Osteocyte (in vitro differentiated cells): ENCODE measurements around the gene HDAC10. TPM values are rescaled to one million over a fixed set of nuclear protein-coding genes. Genes with fewer than 3 reads are reported as not detected.
"Not testable (repeated sequence)": the region's sequence is repeated elsewhere in the genome, so short reads cannot be mapped to it uniquely, and the experiment has no call there.

Source experiments
- DNase-seq: peaks from one replicate; pipeline ENCODE4 v3.0.0; 2021; ENCODE audit warnings: mixed read lengths; ENCODE audit not compliant: unreplicated experiment; ENCODE audit errors: extremely low spot score
- H3K27ac Mint-ChIP-seq: one replicate; pipeline ENCODE4 v1.8.0; 2021; ENCODE audit warnings: mild to moderate bottlenecking, mixed read lengths; ENCODE audit not compliant: unreplicated experiment
- H3K27me3 Mint-ChIP-seq: one replicate; pipeline ENCODE4 v1.8.0; 2021; ENCODE audit warnings: mixed read lengths; ENCODE audit not compliant: unreplicated experiment
- H3K36me3 Mint-ChIP-seq: one replicate; pipeline ENCODE4 v1.8.0; 2021; ENCODE audit warnings: mixed read lengths; ENCODE audit not compliant: unreplicated experiment
- H3K4me1 Mint-ChIP-seq: one replicate; pipeline ENCODE4 v1.8.0; 2021; ENCODE audit warnings: mixed read lengths; ENCODE audit not compliant: unreplicated experiment
- H3K4me3 Mint-ChIP-seq: one replicate; pipeline ENCODE4 v1.8.0; 2021; ENCODE audit warnings: mild to moderate bottlenecking, moderate library complexity, mixed read lengths; ENCODE audit not compliant: unreplicated experiment
- H3K9me3 Mint-ChIP-seq: one replicate; pipeline ENCODE4 v1.8.0; 2021; ENCODE audit warnings: mixed read lengths; ENCODE audit not compliant: unreplicated experiment
- total RNA-seq: library from RNA; stranded (reverse); gene quantifications from 2 replicates; pipeline ENCODE4 v1.2.1, GENCODE V29; 2021
- TF ChIP-seq, protein P1 (sequence below): fragments of 200-600 bp; sonication (generic); IDR thresholded peaks from 2 replicates; pipeline ENCODE4 v1.5.0; 2021; ENCODE audit warnings: antibody characterized with exemption, mild to moderate bottlenecking, moderate library complexity

Gene HDAC10
- total RNA-seq, 1 donor from 2014 or later, result 38.3 TPM

- TF ChIP-seq, protein P1, sequence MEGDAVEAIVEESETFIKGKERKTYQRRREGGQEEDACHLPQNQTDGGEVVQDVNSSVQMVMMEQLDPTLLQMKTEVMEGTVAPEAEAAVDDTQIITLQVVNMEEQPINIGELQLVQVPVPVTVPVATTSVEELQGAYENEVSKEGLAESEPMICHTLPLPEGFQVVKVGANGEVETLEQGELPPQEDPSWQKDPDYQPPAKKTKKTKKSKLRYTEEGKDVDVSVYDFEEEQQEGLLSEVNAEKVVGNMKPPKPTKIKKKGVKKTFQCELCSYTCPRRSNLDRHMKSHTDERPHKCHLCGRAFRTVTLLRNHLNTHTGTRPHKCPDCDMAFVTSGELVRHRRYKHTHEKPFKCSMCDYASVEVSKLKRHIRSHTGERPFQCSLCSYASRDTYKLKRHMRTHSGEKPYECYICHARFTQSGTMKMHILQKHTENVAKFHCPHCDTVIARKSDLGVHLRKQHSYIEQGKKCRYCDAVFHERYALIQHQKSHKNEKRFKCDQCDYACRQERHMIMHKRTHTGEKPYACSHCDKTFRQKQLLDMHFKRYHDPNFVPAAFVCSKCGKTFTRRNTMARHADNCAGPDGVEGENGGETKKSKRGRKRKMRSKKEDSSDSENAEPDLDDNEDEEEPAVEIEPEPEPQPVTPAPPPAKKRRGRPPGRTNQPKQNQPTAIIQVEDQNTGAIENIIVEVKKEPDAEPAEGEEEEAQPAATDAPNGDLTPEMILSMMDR, result no peak
- DNase-seq, result no peak
- Mint-ChIP-seq H3K4me3 (no peak overlapping the region), H3K4me1 (peaks cover 4% of the 10 kb centered on the region), H3K27ac (no peak overlapping the region), H3K9me3 (no peaks in the 10 kb centered on the region), H3K27me3 (no peaks in the 10 kb centered on the region), H3K36me3 (peaks cover 28% of the 10 kb centered on the region)
Measured at GRCh38 chr22:50208430-50208938, 42.6 kb downstream of the HDAC10 start.

DNA sequence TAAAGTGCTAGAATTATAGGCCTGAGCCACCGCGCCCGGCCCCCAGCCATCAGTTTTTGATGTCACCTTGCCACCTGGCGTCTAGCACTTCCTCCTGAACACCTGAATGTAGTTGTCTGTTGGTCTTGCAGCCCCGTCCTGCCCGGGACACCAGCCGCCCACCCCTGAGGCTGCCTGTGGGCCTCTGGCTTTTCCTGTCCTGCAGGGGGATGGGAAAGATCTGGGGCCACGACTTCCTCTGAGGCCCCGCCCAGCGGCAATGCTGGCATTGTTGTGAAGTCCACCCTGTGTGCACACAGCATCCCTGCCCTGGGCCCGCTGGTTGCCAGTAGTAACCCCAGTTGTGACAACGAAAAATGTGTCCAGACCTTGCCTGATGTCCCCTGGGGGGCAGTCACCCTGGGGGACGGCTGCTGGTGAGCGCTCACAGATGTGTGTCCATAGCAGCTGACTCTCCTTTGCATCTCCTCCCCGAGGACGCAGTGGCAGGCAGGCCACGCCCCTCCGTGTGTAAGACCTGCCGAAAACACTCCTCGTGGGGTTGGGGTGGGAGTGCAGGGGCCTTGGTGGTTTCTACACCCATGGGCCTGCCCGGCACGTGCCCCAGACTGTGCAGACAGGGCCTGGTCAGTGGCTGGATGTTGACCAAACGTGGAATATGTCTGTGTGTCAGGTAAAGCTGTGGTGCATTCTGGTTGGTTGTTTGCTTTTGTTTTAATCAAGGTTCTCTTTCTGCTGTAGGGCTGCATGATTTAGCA lies 43.5 kb downstream of the HDAC10 start:
- peaks cover 6% of the 10 kb centered on the region for H3K4me1 Mint-ChIP-seq
- no peaks in the 10 kb centered on the region for H3K9me3 Mint-ChIP-seq
- H3K27me3 Mint-ChIP-seq, result no peaks in the 10 kb centered on the region
- TF ChIP-seq, protein P1, result no peak
- DNase-seq, result no peak
- H3K4me3 Mint-ChIP-seq, result no peak overlapping the region
- H3K36me3 Mint-ChIP-seq, result peaks cover 23% of the 10 kb centered on the region
- H3K27ac Mint-ChIP-seq, result no peak overlapping the region

DNA sequence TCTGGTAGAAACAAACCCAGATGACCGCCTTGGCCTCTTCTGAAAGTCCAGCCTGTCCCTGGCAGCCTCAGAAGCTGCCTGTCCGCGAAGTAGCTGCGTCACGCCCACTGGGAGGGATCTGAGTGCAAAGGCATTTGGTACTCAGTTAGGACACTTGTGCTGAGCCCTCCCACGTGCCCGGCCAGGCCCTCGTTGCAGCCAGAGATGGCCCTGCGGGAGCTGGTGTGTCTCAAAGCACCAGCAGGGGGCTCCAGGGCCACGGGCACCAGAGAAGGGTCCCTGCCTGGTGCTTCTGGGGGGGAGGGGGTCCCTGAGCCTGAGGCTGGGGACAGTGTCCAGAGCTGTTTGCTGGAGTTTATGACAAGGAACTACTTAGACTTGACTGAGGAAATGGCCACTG lies 44.5 kb downstream of the HDAC10 start:
- DNase-seq, result no peak
- Mint-ChIP-seq H3K27ac (no peak overlapping the region), H3K36me3 (peaks cover 17% of the 10 kb centered on the region), H3K4me1 (peaks cover 14% of the 10 kb centered on the region), H3K4me3 (no peak overlapping the region), H3K9me3 (no peaks in the 10 kb centered on the region), H3K27me3 (no peaks in the 10 kb centered on the region)
- TF ChIP-seq, protein P1, result peak; percentile 51

DNA sequence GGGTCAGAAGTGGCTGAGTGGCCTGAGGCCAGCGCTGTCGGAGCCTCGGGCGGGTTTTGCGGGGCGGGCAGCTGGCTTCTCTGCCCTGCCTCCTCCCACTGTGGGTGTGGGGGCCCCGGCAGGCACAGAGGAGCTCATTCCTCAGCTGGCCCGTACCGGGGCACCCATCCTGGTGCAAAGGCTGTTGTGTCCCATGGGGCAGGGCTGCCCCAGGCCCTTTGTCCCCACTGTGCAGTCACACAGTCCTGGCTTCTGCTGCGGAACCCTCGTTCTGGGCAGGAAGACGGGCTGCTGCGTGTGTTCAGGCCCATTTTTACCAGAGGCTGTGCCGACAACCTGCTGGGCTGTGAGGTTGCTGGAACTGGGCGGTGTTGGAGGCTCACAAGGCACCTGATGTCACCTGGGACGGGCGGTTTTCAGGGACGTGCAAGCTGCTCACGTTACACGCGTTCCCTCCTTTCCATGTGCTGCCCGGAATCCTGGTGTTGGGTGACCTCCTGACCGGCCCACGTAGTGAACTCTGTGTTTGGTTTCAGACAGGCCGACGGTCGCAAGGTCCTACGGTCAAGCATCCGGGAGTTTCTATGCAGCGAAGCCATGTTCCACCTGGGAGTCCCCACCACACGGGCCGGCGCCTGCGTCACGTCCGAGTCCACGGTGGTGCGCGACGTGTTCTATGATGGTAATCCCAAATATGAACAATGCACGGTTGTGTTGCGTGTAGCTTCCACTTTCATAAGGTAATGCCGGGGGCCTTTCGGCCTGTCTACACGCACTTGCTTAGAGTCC lies 45.1 kb downstream of the HDAC10 start:
- Mint-ChIP-seq H3K4me1 (peaks cover 14% of the 10 kb centered on the region), H3K27me3 (no peaks in the 10 kb centered on the region), H3K27ac (no peak overlapping the region), H3K4me3 (no peak overlapping the region), H3K36me3 (peaks cover 17% of the 10 kb centered on the region), H3K9me3 (no peaks in the 10 kb centered on the region)
- TF ChIP-seq, protein P1, result no peak
- DNase-seq, result no peak

DNA sequence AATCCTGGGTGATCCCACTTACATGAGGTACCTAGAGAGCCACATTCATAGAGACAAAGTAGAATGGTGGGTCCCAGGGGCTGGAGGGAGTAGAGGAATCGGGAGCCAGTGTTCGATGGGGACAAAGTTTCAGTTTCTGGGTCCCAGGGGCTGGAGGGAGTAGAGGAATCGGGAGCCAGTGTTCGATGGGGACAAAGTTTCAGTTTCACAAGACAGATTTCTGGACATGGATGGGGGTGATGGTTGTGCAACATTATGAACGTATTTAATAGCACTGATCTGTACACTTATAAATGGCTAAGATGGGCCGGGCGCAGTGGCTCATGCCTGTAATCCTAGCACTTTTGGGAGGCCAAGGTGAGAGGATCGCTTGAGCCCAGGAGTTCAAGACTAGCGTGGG lies 46.1 kb downstream of the HDAC10 start:
- DNase-seq, H3K9me3 Mint-ChIP-seq, H3K27me3 Mint-ChIP-seq, H3K4me3 Mint-ChIP-seq: not testable (repeated sequence)
- Mint-ChIP-seq H3K4me1 (peaks cover 15% of the 10 kb centered on the region), H3K36me3 (peaks cover 17% of the 10 kb centered on the region), H3K27ac (peak overlapping the region; percentile 32)
